ENCODE results near the gene RALGAPA2.
A peak's percentile ranks its signal among the peaks of the same experiment; 100 is the strongest.

RALGAPA2 gene

GRCh38 chr20:20712474-20713243, at the start of gene RALGAPA2:
RALGAPA2 (minus strand) TSS chr20:20712644; CDS start chr20:20712480, 164 bp downstream.
- DNase-seq, result peak; percentile 99

GRCh38 chr20:20761301-20761700, 48.9 kb upstream of the RALGAPA2 start:
- no peak for DNase-seq

GRCh38 chr20:20759132-20759531, 46.7 kb upstream of the RALGAPA2 start:
- DNase-seq, result peak; percentile 12

DNA sequence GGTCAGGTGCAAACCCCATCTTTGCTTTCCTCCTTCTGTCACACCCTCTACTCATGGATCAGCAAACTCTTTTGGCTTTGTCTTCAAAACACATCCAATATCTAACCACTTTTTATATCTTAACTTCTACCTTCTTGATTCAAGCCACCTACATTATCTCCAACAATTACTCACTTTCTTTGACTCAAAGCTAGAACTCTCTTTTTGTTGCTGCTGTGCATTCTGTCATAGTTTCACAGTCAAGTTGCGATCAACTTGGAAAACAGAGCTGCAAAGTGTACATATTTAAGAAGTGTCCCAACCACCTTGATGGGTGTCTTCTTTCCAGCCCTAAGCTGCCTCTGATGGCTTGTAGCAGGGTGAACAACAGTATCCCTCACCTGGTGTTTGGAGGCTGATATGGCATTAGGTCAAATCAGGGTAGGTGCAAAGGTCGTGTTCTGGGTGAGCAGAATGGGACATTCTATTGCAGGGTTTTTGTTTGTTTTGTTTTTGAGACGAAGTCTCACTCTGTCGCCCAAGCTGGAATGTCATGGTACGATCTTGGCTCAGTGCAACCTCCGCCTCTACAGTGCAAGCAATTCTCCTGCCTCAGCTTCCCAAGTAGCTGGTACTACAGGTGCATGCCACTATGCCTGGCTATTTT, 43.4 kb upstream of the RALGAPA2 start:
- DNase-seq, result no peak

- DNase-seq, result no peak
Observed at GRCh38 chr20:20755231-20755630, 42.8 kb upstream of the RALGAPA2 start.

DNA sequence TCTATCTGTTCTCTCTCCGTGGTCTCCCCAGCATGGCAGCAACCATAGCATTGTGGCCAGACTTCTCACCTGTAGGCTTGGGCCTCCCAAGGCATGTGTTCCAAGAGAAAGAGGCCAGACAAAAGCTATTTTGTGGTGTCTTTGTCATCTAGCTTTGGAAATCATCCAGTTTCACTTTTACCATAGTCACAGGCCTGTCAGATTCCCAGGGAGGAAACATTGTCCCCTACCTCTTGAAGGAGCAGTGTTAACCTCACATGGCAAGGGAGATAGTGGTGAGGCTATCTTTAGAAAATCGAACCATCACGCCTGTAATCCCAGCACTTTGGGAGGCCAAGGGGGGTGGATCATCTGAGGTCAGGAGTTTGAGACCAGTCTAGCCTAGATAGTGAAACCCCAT, 42.3 kb upstream of the RALGAPA2 start:
- no peak for DNase-seq

DNA sequence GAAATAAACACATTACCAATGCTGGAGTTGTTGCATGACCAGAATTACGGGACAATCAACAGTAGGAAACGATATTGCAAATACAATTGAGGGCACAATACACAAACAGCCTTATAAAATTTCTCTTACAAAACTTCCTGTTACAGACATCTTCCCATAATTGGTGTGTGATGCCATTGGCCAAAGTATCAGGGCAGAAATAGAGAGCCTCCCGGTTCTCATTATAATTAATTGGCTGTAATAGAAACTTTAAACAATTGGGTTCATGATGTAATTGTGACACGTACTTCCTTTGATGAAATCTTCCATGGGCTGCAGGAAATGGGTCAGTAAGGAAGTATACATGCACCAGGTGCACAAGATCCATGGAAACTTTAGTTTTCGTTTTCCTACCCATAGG, 40.3 kb upstream of the RALGAPA2 start:
- DNase-seq, result no peak

- DNase-seq, result no peak
Observed at GRCh38 chr20:20747298-20747697, 34.9 kb upstream of the RALGAPA2 start.

- no peak for DNase-seq
Observed at GRCh38 chr20:20744170-20744725, 31.8 kb upstream of the RALGAPA2 start.

GRCh38 chr20:20743511-20744169, 31.2 kb upstream of the RALGAPA2 start:
- peak; percentile 82 for DNase-seq

GRCh38 chr20:20741087-20742045, 28.9 kb upstream of the RALGAPA2 start:
- DNase-seq, result no peak

DNA sequence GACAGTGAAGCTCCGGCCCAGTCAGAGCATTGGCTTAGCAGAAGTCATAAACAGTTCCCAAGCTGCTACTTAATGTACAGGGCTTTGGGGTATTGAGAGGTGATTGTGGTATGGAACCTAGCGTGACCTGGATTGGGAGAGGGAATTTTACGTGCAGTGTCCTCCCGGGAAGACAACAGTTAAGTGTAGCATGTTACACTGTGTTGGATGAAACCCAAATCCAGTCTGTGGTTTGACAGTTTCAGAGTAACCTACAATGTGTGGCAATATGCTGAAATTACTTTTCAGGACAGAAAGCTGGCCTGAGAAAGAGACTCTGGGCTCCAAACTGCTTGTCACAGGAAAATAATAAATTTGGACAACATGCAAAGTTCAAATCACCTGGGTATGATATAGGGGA, 28.1 kb upstream of the RALGAPA2 start:
- no peak for DNase-seq

GRCh38 chr20:20737158-20737557, 24.7 kb upstream of the RALGAPA2 start:
- DNase-seq, result no peak

DNA sequence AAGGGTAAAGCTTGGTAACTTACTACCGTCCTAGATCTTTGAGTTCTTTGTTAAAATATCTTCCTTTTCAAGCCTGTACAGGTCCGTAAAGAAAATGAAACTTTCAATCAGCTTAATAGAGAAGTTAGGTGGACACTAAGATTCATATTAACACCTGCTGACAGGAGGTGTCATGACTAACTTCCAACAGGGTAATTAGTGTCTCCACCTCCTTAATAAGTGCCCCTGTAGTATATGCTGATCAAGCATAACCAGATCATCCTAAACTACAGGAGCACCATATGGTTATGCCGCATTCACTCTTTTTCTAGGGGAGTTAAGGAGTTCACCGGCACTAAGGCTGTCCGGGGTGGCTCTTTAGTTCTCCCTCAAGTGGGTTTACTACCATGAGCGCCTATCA, 23.9 kb upstream of the RALGAPA2 start:
- no peak for DNase-seq

DNA sequence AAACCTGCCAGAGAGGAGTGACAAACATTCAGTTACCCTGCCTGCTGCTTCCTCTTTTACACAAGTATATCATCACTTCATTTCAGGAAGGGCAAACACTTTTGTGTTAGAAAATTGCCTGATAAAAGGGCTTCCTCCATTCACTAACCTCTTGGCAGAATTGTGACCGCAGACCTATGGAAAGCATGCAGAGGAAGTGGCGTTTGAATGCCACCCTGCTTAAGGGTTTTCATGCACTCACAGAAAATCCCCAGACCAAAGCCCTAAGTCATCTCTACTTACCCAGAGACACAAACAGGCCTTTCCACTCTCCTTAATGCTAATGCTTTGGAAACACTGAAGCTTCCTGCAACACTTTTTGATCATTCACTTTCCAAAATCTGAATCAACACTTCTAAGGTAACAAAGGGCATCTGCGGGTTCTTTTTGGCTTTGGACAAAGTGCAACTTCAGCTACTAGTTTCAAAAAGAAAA, 22.1 kb upstream of the RALGAPA2 start:
- no peak for DNase-seq

- DNase-seq, result no peak
Observed at GRCh38 chr20:20733943-20734342, 21.5 kb upstream of the RALGAPA2 start.

- DNase-seq, result no peak
Observed at GRCh38 chr20:20732641-20733040, 20.2 kb upstream of the RALGAPA2 start.

DNA sequence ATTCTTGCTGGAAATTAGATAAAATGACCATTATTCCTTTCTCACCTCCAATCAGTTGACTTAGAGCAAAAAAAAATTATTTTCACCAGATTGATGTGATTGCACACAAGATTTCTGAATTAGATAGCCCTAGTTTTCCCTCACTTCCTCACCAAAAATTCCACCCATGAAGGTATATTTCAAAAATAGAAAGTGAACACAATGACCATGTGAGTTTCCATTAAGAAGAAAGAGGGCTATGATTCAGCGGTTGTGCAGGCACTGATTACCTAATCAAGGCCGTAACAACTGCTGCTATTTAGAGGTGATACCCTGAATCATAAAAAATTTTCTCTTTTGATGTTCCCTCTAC, 19.5 kb upstream of the RALGAPA2 start:
- DNase-seq, result no peak

DNA sequence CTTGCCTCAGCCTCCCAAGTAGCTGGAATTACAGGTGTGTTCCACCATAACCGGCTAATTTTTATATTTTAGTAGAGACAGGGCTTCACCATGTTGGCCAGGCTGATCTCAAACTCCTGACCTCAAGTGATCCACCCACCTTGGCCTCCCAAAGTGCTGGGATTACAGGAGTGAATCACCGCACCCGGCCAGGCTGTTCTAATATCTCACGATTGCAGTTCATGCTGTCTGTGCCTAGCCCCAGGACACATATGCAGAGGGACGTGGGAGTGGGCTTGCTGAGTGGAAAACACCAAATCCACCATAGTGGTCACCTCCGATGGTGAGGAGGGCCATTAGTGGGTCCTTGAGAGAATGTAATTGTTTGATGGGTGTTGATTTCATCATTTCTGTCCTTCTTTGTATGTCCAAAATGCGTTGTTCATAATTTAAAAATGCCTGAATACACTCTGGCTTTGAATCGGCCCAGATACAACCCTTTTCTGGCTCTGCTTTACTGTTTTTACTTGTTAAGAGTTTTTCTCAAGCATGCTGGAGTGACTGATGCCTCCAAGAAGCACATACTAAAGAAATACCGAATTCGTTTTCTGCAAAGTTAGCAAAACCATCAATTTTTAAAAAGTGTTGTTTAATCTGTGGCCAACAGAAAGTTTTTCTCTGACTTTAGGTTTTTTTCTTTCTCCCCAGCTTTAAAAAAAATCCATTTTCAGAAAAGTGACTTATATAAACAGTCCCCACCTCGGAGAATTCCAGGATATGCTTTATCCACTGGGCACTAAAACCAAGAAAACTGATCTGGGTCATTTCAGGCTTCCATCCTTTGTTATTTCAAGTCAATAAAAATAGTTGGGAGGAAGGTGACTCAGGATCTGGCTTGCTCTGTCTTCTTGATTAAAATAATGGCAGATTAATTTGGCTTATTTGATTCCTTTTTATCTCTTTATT, 18.8 kb upstream of the RALGAPA2 start:
- DNase-seq, result no peak

- no peak for DNase-seq
Observed at GRCh38 chr20:20729563-20729962, 17.1 kb upstream of the RALGAPA2 start.

DNA sequence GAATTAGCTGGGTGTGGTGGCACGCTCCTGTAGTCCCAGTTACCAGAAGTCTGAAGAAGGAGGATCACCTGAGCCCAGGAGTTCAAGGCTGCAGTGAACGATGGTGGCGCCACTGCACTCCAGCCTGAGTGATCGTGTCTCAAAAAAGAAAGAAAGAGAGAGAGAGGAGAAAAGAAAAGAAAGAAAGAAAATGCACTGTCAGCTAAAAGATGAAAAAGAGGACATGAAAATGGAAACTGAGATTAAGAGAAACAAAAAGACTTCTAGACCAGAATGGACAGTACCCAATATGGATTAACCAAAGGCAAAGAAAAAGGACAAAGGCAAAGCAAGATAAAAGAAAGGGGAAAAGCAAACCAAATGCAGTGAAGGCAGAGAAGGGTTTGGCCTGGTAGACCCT, 9.0 kb upstream of the RALGAPA2 start:
- DNase-seq, result no peak

All from midbrain (tissue), 1 donor.